SK-N-SH treated with all-trans-retinoic acid at 6 μM for 48 hours (cell line): ENCODE measurements around the gene SSNA1.

Source experiments
- BACH2 ChIP-seq: fragments of 250-450 bp; sonication (Bioruptor Pico); IDR thresholded peaks from 2 replicates; pipeline ENCODE4 v1.9.0; 2021; ENCODE audit warnings: mild to moderate bottlenecking, borderline replicate concordance
- OSR1 ChIP-seq: fragments of 250-450 bp; sonication (Bioruptor Pico); IDR thresholded peaks from 2 replicates; pipeline ENCODE4 v1.8.0; 2022; ENCODE audit warnings: moderate library complexity, mild to moderate bottlenecking, inconsistent platforms
- PPARA ChIP-seq: fragments of 250-450 bp; sonication (Bioruptor Pico); IDR thresholded peaks from 2 replicates; pipeline ENCODE4 v1.5.0; 2020; ENCODE audit warnings: mild to moderate bottlenecking, borderline replicate concordance
- TOX ChIP-seq: fragments of 250-450 bp; sonication (Bioruptor Pico); IDR thresholded peaks from 2 replicates; pipeline ENCODE4 v1.8.0; 2021; ENCODE audit warnings: mild to moderate bottlenecking, moderate library complexity, borderline replicate concordance
- ZFP3 ChIP-seq: fragments of 250-450 bp; sonication (Bioruptor Pico); IDR thresholded peaks from 2 replicates; pipeline ENCODE4 v1.5.0; 2020; ENCODE audit warnings: mild to moderate bottlenecking, moderate library complexity

DNA sequence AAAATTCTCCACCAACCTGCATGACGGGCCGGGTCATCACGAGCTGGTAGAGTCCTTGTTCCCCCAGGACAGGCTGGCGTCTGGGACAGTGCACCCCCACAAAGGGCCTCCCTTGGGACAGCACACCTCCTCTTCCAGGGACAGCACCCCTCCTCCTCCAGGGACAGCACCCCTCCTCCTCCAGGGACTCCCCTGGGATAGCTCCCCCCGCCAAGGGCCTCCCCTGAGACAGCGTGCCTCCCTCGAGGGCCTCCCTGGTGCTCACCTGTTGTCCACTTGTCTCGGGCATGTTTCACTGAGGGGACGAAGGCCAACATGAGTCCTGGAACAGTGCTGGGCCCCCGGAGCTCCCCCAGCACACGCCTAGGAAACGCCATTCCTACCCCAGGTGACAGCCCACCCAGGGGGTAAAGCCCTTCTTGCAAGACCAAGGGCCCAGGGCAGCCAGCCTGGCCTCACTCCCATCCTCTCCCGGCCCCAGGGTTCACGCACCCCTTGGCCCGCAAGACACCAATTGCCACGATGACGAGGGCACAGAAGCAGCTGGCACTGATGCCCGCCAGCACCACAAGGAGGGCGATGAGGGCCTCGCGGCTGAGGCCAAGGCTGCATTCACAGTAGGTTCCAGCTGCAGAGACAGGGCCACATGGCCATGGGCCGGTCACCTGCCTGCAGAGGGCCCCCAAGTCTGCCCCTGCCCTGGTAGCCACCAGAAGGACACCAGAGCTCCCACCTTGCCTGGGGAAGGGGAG, 17.2 kb upstream of the SSNA1 start:
- TF ChIP-seq TOX (no peak), OSR1 (CRISPR knock-in tag) (no peak), ZFP3 (CRISPR knock-in tag) (no peak), PPARA (no peak), BACH2 (CRISPR knock-in tag) (no peak)
